GM12801 (cell line): ENCODE results near the gene FLRT1.

Experiments used
- CTCF ChIP-seq: IDR thresholded peaks from one replicate; pipeline ENCODE4 v1.5.1; 2011; ENCODE audit warnings: control low read depth; ENCODE audit not compliant: insufficient read length; ENCODE audit errors: extremely low read depth

Gene FLRT1

GRCh38 chr11:64060861-64061444 is 25.2 kb downstream of the FLRT1 start:
- no peak for TF ChIP-seq CTCF

- no peak for TF ChIP-seq CTCF
These were observed 26.7 kb downstream of the FLRT1 start for GRCh38 chr11:64062185-64063039.

GRCh38 chr11:64063777-64064176 is 28.0 kb downstream of the FLRT1 start:
- no peak for TF ChIP-seq CTCF

GRCh38 chr11:64064374-64065140 is 28.8 kb downstream of the FLRT1 start:
- TF ChIP-seq CTCF, result no peak

GRCh38 chr11:64065141-64065465 is 29.4 kb downstream of the FLRT1 start:
- TF ChIP-seq CTCF, result no peak

- no peak for TF ChIP-seq CTCF
These were observed 30.0 kb downstream of the FLRT1 start for GRCh38 chr11:64065712-64066111.

- TF ChIP-seq CTCF, result no peak
These were observed 31.7 kb downstream of the FLRT1 start for GRCh38 chr11:64067230-64067993.
